Ovary (tissue), 9 donors: ENCODE measurements around the gene HES5. TPM values are rescaled to one million over a fixed set of nuclear protein-coding genes. Genes with fewer than 3 reads are reported as not detected.

Experiments used
- DNase-seq, 5 donors: peaks; one replicate each; pipeline ENCODE4 v3.0.0-alpha.2; 2019 to 2020
- H3K27ac ChIP-seq, 2 donors: fragments of 200-600 bp; one replicate each; pipeline versions ENCODE4 v1.5.1 to v1.8.0; 2019 to 2022
- H3K27me3 ChIP-seq: fragments of 200-600 bp; one replicate; pipeline ENCODE4 v1.8.0; 2022
- H3K36me3 ChIP-seq: fragments of 200-600 bp; sonication (generic); one replicate; pipeline ENCODE4 v1.5.1; 2019
- H3K4me1 ChIP-seq: one replicate; pipeline ENCODE4 v1.8.1; 2013; ENCODE audit warnings: mild to moderate bottlenecking, moderate library complexity; ENCODE audit not compliant: insufficient read depth
- H3K4me3 ChIP-seq: fragments of 200-600 bp; sonication (generic); one replicate; pipeline ENCODE4 v1.5.1; 2017
- H3K9me3 ChIP-seq, 2 donors: fragments of 200-600 bp in 1 of 2; sonication (generic) in 1 of 2; one replicate each; pipeline versions ENCODE4 v1.5.1 to v1.8.1; 2013 to 2019; ENCODE audit warnings: mild to moderate bottlenecking in 1 of 2, moderate library complexity in 1 of 2
- CTCF ChIP-seq, 3 donors: fragments of 450-650 bp in 2 of 3; fragments of 200-600 bp in 1 of 3; IDR thresholded peaks; one replicate each; pipeline versions ENCODE4 v1.5.1 to v1.8.0; 2016 to 2022; ENCODE audit warnings: antibody characterized with exemption in 3 of 3, mild to moderate bottlenecking in 1 of 3
- EP300 ChIP-seq: sonication (generic); formaldehyde crosslinking; IDR thresholded peaks from one replicate; pipeline ENCODE4 v1.6.1; 2017; ENCODE audit warnings: antibody characterized with exemption
- POLR2A ChIP-seq: fragments of 450-650 bp; IDR thresholded peaks from one replicate; pipeline ENCODE4 v1.6.1; 2017; ENCODE audit warnings: antibody characterized with exemption, mild to moderate bottlenecking, moderate library complexity
- WGBS, 3 donors: extraction: QIAGEN DNeasy Blood & Tissue Kit in 1 of 3; methylation state at CpG; one replicate each; pipeline versions ENCODE4 v1.1.5 to v1.1.7; 2013 to 2017; 5-methylcytosine and 5-hydroxymethylcytosine counted together
- intact Hi-C, 4 donors: fragments of 100-400 bp; cut with DNase I; formaldehyde crosslinking; loops; one replicate each; pipeline versions ENCODE4 v1.11.0 to v1.15.1; 2022 to 2023
- polyA plus RNA-seq, 2 donors: library from polyadenylated mRNA; stranded (reverse); fragments of 200-250 nt in 1 of 2; fragments of 350-450 nt in 1 of 2; fragmentation: Illumina TruSeq in 1 of 2; extraction: RNeasy Lipid Tissue Mini Kit (QIAGEN cat#74804) in 1 of 2; gene quantifications; one replicate each; pipeline ENCODE4 v1.2.3, GENCODE V29; 2013 to 2014
- total RNA-seq, 7 donors: library from RNA; depleted of rRNA in 2 of 7; stranded (reverse); fragments of >200 nt in 2 of 7; fragmentation: NEBNext Ultra II Directional in 3 of 7; extraction: Animal tissue kit (Norgen Biotek cat#: 25700) in 3 of 7; gene quantifications; one replicate each; pipeline versions ENCODE4 v1.1.0 to v1.2.4, GENCODE V29; 2016 to 2023
- donor health status: DM: no; HTN: no; CAD: no; lungs with moderate emphysema.
- donor health status: DM: no; HTN: no; CAD: no.
- donor health status: Bipolar disorder and iron deficiency.
- donor health status: DM: yes; HTN: yes; CAD: no.
- donor health status: DM: no; HTN: no; CAD: no.
- donor health status: DM: yes; HTN: yes; CAD: no.

The HES5 gene
- total and polyA plus RNA-seq, 9 donors = 0.13 to 0.53 (median 0.31) TPM; not detected in 4

- no peaks in the 10 kb centered on the region for H3K36me3 ChIP-seq
- DNase-seq = no peak
- H3K4me3 ChIP-seq = no peak overlapping the region
- no peaks in the 10 kb centered on the region for H3K9me3 ChIP-seq
- H3K4me1 ChIP-seq = no peaks in the 10 kb centered on the region
- 91% methylated on average over 26 of the region's 26 CpGs for WGBS, 3 donors
- TF ChIP-seq EP300 = no peak
- no peak for TF ChIP-seq CTCF (IDR thresholded peaks at IDR 0.05)
- no peak for TF ChIP-seq POLR2A
- no peaks in the 10 kb centered on the region for H3K27me3 ChIP-seq
- intact Hi-C loops = no loop called here
- H3K27ac ChIP-seq = no peak overlapping the region
These were observed 11.5 kb downstream of the HES5 start for GRCh38 chr1:2518528-2518927.

- intact Hi-C loops = no loop called here
- Histone ChIP-seq H3K36me3 (no peaks in the 10 kb centered on the region), H3K27ac (no peak overlapping the region), H3K4me1 (no peaks in the 10 kb centered on the region), H3K9me3 (no peaks in the 10 kb centered on the region), H3K4me3 (no peak overlapping the region), H3K27me3 (no peaks in the 10 kb centered on the region)
- TF ChIP-seq CTCF (IDR thresholded peaks at IDR 0.05) (no peak), EP300 (no peak), POLR2A (no peak)
- WGBS, 3 donors = 93 to 97% (median 94%) methylated on average over 17 of the region's 17 CpGs
- no peak for DNase-seq
These were observed 12.1 kb downstream of the HES5 start for GRCh38 chr1:2517966-2518365.

GRCh38 chr1:2516946-2517345 lies 13.1 kb downstream of the HES5 start:
- TF ChIP-seq POLR2A (no peak), EP300 (no peak), CTCF (IDR thresholded peaks at IDR 0.05) (no peak)
- 91 to 97% (median 93%) methylated on average over 13 to 14 of the region's 14 CpGs for WGBS, 3 donors
- Histone ChIP-seq H3K9me3 (no peaks in the 10 kb centered on the region), H3K27ac (no peak overlapping the region), H3K36me3 (no peaks in the 10 kb centered on the region), H3K27me3 (no peaks in the 10 kb centered on the region), H3K4me1 (no peaks in the 10 kb centered on the region), H3K4me3 (no peak overlapping the region)
- DNase-seq = no peak
- intact Hi-C loops = no loop called here

DNA sequence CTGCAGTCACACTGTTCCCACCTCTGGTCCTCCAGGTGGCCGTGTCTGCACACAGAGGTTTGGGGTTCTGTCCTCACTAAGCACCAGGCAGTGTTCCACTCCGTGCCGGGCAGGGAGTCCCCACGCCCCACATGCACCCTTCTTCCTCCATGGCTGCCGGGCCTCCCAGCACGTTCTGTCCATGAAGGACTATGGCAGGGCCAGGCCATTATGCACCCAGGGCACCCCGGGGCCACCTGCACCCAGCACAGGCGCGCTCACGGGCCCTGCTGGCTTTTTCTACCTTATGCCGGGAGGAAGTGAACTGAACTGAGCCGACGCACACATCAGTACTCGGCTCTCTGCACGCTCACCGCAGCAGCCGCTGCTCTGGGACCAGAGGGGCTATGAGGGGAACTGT lies 13.9 kb downstream of the HES5 start:
- intact Hi-C loops = no loop called here
- Histone ChIP-seq H3K27me3 (no peaks in the 10 kb centered on the region), H3K9me3 (no peaks in the 10 kb centered on the region), H3K36me3 (no peaks in the 10 kb centered on the region), H3K27ac (no peak overlapping the region), H3K4me1 (no peaks in the 10 kb centered on the region), H3K4me3 (no peak overlapping the region)
- no peak for DNase-seq
- 90 to 99% (median 92%) methylated on average over 17 of the region's 17 CpGs for WGBS, 3 donors
- no peak for TF ChIP-seq CTCF (IDR thresholded peaks at IDR 0.05)
- no peak for TF ChIP-seq EP300
- no peak for TF ChIP-seq POLR2A

- TF ChIP-seq CTCF (IDR thresholded peaks at IDR 0.05) (no peak), POLR2A (no peak), EP300 (no peak)
- H3K27me3 ChIP-seq = no peaks in the 10 kb centered on the region
- 91 to 95% (median 93%) methylated on average over 10 to 11 of the region's 11 CpGs for WGBS, 3 donors
- no peak for DNase-seq
- H3K4me3 ChIP-seq = no peak overlapping the region
- no peaks in the 10 kb centered on the region for H3K4me1 ChIP-seq
- intact Hi-C loops = no loop called here
- H3K36me3 ChIP-seq = peaks cover 1% of the 10 kb centered on the region
- H3K9me3 ChIP-seq = no peaks in the 10 kb centered on the region
- no peak overlapping the region for H3K27ac ChIP-seq
These were observed 14.3 kb downstream of the HES5 start for GRCh38 chr1:2515763-2516080.
